ENCODE measurements around the gene LCTL.

DNA sequence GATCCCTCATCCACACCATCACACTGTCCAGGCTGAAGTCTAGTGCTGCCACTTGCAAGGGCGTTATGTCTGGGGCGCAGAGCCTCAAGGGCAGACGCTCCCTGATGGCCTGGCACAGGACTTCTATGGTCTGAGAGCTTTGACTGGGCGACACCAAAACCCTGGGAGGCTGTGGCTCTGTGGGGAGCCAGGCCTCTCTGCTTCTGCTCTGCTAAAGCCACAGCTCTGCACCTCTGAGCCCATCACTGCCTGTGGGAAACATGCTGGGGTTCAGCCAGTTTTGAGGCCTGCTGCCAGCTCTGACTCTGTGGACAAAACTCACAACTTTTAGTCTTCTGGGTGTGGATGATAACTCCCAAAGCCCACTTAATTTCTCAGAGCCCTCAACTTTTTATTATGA, 6.3 kb upstream of the LCTL start:
- TF ChIP-seq, protein P1, sequence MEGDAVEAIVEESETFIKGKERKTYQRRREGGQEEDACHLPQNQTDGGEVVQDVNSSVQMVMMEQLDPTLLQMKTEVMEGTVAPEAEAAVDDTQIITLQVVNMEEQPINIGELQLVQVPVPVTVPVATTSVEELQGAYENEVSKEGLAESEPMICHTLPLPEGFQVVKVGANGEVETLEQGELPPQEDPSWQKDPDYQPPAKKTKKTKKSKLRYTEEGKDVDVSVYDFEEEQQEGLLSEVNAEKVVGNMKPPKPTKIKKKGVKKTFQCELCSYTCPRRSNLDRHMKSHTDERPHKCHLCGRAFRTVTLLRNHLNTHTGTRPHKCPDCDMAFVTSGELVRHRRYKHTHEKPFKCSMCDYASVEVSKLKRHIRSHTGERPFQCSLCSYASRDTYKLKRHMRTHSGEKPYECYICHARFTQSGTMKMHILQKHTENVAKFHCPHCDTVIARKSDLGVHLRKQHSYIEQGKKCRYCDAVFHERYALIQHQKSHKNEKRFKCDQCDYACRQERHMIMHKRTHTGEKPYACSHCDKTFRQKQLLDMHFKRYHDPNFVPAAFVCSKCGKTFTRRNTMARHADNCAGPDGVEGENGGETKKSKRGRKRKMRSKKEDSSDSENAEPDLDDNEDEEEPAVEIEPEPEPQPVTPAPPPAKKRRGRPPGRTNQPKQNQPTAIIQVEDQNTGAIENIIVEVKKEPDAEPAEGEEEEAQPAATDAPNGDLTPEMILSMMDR (conservative IDR thresholded peaks at IDR 0.05 in 1 of 2, IDR thresholded peaks at IDR 0.05 in 1 of 2; ENCODE audit: extremely low read depth in 1 of 2, insufficient read depth in 1 of 2, low read depth in 1 of 2, low read length in 2 of 2), result no peak
- TF ChIP-seq EZH2 (IDR thresholded peaks at IDR 0.05; ENCODE audit: borderline replicate concordance, low read length), result no peak

Measured in mammary epithelial cell (primary cell).